Tibial artery (tissue), 4 donors: Measurements from ENCODE around the gene MROH8.
"Not testable (repeated sequence)": the region's sequence is repeated elsewhere in the genome, so short reads cannot be mapped to it uniquely, and the experiment has no call there.

Experiments used
- DNase-seq, 2 donors: peaks; one replicate each; pipeline ENCODE4 v3.0.0-alpha.2; 2019
- H3K27ac ChIP-seq, 2 donors: fragments of 200-600 bp; sonication (generic) in 1 of 2; 1 replicate in 1 of 2; 2 replicates in 1 of 2; pipeline ENCODE4 v1.5.1; 2018 to 2019; ENCODE audit warnings: mild to moderate bottlenecking in 1 of 2
- H3K27me3 ChIP-seq, 2 donors: fragments of 200-600 bp; sonication (generic) in 1 of 2; one replicate each; pipeline versions ENCODE4 v1.5.1 to v1.6.0; 2016 to 2019
- H3K36me3 ChIP-seq, 3 donors: fragments of 200-600 bp; sonication (generic) in 2 of 3; one replicate each; pipeline ENCODE4 v1.5.1; 2016 to 2019; ENCODE audit warnings: mild to moderate bottlenecking in 2 of 3
- H3K4me1 ChIP-seq, 4 donors: fragments of 200-600 bp; sonication (generic) in 2 of 4; 1 replicate in 3 of 4; 2 replicates in 1 of 4; pipeline ENCODE4 v1.5.1; 2016 to 2019
- H3K4me3 ChIP-seq, 2 donors: fragments of 200-600 bp; sonication (generic) in 1 of 2; 1 replicate in 1 of 2; 2 replicates in 1 of 2; pipeline ENCODE4 v1.5.1; 2018 to 2019; ENCODE audit warnings: mild to moderate bottlenecking in 2 of 2
- H3K9me3 ChIP-seq, 3 donors: fragments of 200-600 bp; sonication (generic) in 1 of 3; one replicate each; pipeline ENCODE4 v1.5.1; 2016 to 2019
- CTCF ChIP-seq, 2 experiments: fragments of 200-600 bp in 1 of 2; fragments of 450-650 bp in 1 of 2; IDR thresholded peaks; one replicate each; pipeline ENCODE4 v1.5.1; 2017 to 2019; ENCODE audit warnings: antibody characterized with exemption in 2 of 2, mild to moderate bottlenecking in 1 of 2, moderate library complexity in 1 of 2
- intact Hi-C: fragments of 100-400 bp; cut with DNase I; formaldehyde crosslinking; loops from one replicate; pipeline ENCODE4 v1.15.0; 2023; ENCODE audit warnings: low total_unique reads

MROH8 gene

GRCh38 chr20:37154684-37155298 lies 24.6 kb downstream of the MROH8 start:
- Histone ChIP-seq H3K27ac (no peak overlapping the region), H3K4me3 (no peak overlapping the region), H3K27me3 (no peaks in the 10 kb centered on the region), H3K36me3 (no peaks in the 10 kb centered on the region), H3K4me1 (no peaks in the 10 kb centered on the region), H3K9me3 (no peaks in the 10 kb centered on the region)
- TF ChIP-seq CTCF (IDR thresholded peaks at IDR 0.05) = no peak
- intact Hi-C loops = no loop called here
- DNase-seq = no peak

- H3K9me3 ChIP-seq = no peaks in the 10 kb centered on the region
- H3K4me1 ChIP-seq = no peaks in the 10 kb centered on the region
- no peak for TF ChIP-seq CTCF (IDR thresholded peaks at IDR 0.05)
- H3K27me3 ChIP-seq = no peaks in the 10 kb centered on the region
- intact Hi-C loops = no loop called here
- H3K36me3 ChIP-seq = no peaks in the 10 kb centered on the region
- H3K4me3 ChIP-seq = no peak overlapping the region
- no peak overlapping the region for H3K27ac ChIP-seq
- DNase-seq = no peak
Measured at GRCh38 chr20:37152284-37152683, 27.1 kb downstream of the MROH8 start.

- no peaks in the 10 kb centered on the region for H3K36me3 ChIP-seq
- DNase-seq = no peak
- H3K27ac ChIP-seq = no peak overlapping the region
- no peaks in the 10 kb centered on the region for H3K27me3 ChIP-seq
- intact Hi-C loops = no loop called here
- H3K4me3 ChIP-seq = no peak overlapping the region
- no peak for TF ChIP-seq CTCF (IDR thresholded peaks at IDR 0.05)
- no peaks in the 10 kb centered on the region for H3K4me1 ChIP-seq
- no peaks in the 10 kb centered on the region for H3K9me3 ChIP-seq
Measured at GRCh38 chr20:37151529-37151928, 27.8 kb downstream of the MROH8 start.

GRCh38 chr20:37150864-37151263 lies 28.5 kb downstream of the MROH8 start:
- H3K4me1 ChIP-seq, H3K4me3 ChIP-seq, H3K9me3 ChIP-seq, H3K27ac ChIP-seq, intact Hi-C loops, H3K27me3 ChIP-seq, H3K36me3 ChIP-seq, DNase-seq: not testable (repeated sequence)

GRCh38 chr20:37147250-37147649 lies 32.1 kb downstream of the MROH8 start:
- Histone ChIP-seq H3K36me3 (peaks cover 0 to 2% (median 0%) of the 10 kb centered on the region in 3 donors), H3K4me1 (no peaks in the 10 kb centered on the region), H3K27ac (no peak overlapping the region), H3K27me3 (no peaks in the 10 kb centered on the region), H3K4me3 (no peak overlapping the region), H3K9me3 (no peaks in the 10 kb centered on the region)
- no peak for DNase-seq
- intact Hi-C loops = no loop called here
- no peak for TF ChIP-seq CTCF (IDR thresholded peaks at IDR 0.05)

- Histone ChIP-seq H3K27me3 (no peaks in the 10 kb centered on the region), H3K27ac (no peak overlapping the region), H3K4me3 (no peak overlapping the region), H3K4me1 (no peaks in the 10 kb centered on the region), H3K9me3 (no peaks in the 10 kb centered on the region), H3K36me3 (peaks cover 0 to 2% (median 0%) of the 10 kb centered on the region in 3 donors)
- TF ChIP-seq CTCF (IDR thresholded peaks at IDR 0.05) = no peak
- DNase-seq = no peak
- intact Hi-C loops = no loop called here
Measured at GRCh38 chr20:37144856-37145404, 34.4 kb downstream of the MROH8 start.
